Right atrium auricular region (tissue), 2 donors: Measurements from ENCODE around the gene COX11. TPM values are rescaled to one million over a fixed set of nuclear protein-coding genes. Genes with fewer than 3 reads are reported as not detected.

Source experiments
- DNase-seq: peaks from one replicate; pipeline ENCODE4 v3.0.0-alpha.2; 2019; ENCODE audit warnings: low spot score
- H3K27ac ChIP-seq, 2 donors: fragments of 200-600 bp; sonication (generic); 1 replicate in 1 of 2; 2 replicates in 1 of 2; pipeline ENCODE4 v1.5.1; 2016 to 2019
- H3K27me3 ChIP-seq, 2 donors: fragments of 200-600 bp; sonication (generic); one replicate each; pipeline versions ENCODE4 v1.5.1 to v1.6.0; 2017 to 2019
- H3K36me3 ChIP-seq: fragments of 200-600 bp; sonication (generic); one replicate; pipeline ENCODE4 v1.5.1; 2016
- H3K4me1 ChIP-seq, 2 donors: fragments of 200-600 bp; sonication (generic); one replicate each; pipeline versions ENCODE4 v1.5.1 to v1.6.0; 2017 to 2019
- H3K4me3 ChIP-seq, 2 donors: fragments of 200-600 bp; sonication (generic); 1 replicate in 1 of 2; 2 replicates in 1 of 2; pipeline ENCODE4 v1.5.1; 2017 to 2019; ENCODE audit warnings: mild to moderate bottlenecking in 1 of 2, moderate library complexity in 1 of 2
- H3K9me3 ChIP-seq, 2 donors: fragments of 200-600 bp; sonication (generic); one replicate each; pipeline ENCODE4 v1.5.1; 2019
- total RNA-seq, 2 donors: library from RNA; depleted of rRNA; stranded (reverse); fragments of >200 nt; gene quantifications; one replicate each; pipeline ENCODE4 v1.1.0, GENCODE V29; 2016
- TF ChIP-seq, protein P1 (sequence below), 2 donors: fragments of 200-600 bp; sonication (generic); IDR thresholded peaks; one replicate each; pipeline ENCODE4 v1.5.1; 2019; ENCODE audit warnings: antibody characterized with exemption in 2 of 2

The COX11 gene
- total RNA-seq, 2 donors from 2014 or later, result 57.1 to 75.3 TPM

DNA sequence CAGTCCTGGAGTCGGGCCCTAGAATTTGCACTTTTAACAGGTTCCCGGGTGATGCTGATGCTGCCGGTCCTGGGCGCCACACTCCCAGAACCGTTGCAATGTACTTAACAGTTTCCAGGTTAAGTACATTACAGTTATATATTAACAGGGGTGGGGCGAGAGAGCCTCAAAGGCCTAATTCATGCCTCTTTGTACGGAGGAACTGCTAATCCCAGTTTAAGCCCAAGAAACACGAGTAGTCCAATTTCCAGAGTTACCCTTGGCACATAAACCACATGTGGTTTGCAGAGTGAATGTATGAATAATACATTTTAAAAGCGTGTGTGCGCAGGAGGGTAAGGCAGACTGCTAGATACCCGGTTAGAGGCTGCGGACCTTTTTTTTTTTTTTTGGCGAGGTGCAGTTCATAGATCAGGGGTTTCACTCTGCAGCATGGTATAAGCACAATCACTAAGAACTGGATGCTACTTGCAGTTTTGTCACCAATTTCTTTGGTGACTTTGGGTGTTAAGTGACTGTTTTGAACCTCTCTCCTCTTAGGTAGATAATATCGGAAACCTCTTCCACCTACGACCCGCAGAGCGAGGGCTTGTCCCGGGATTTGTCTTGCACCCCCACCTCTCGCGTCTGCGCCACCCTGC lies 713 bp downstream of the COX11 start:
- peak overlapping the region; percentile 90 to 94 for H3K27ac ChIP-seq
- H3K9me3 ChIP-seq, result no peaks in the 10 kb centered on the region
- DNase-seq, result no peak
- TF ChIP-seq, protein P1, sequence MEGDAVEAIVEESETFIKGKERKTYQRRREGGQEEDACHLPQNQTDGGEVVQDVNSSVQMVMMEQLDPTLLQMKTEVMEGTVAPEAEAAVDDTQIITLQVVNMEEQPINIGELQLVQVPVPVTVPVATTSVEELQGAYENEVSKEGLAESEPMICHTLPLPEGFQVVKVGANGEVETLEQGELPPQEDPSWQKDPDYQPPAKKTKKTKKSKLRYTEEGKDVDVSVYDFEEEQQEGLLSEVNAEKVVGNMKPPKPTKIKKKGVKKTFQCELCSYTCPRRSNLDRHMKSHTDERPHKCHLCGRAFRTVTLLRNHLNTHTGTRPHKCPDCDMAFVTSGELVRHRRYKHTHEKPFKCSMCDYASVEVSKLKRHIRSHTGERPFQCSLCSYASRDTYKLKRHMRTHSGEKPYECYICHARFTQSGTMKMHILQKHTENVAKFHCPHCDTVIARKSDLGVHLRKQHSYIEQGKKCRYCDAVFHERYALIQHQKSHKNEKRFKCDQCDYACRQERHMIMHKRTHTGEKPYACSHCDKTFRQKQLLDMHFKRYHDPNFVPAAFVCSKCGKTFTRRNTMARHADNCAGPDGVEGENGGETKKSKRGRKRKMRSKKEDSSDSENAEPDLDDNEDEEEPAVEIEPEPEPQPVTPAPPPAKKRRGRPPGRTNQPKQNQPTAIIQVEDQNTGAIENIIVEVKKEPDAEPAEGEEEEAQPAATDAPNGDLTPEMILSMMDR (IDR thresholded peaks at IDR 0.05), result no peak
- no peaks in the 10 kb centered on the region for H3K27me3 ChIP-seq
- peaks cover 24% of the 10 kb centered on the region for H3K36me3 ChIP-seq
- peak overlapping the region; percentile 83 to 94 for H3K4me3 ChIP-seq
- peaks cover 0 to 25% of the 10 kb centered on the region in 2 donors for H3K4me1 ChIP-seq

DNA sequence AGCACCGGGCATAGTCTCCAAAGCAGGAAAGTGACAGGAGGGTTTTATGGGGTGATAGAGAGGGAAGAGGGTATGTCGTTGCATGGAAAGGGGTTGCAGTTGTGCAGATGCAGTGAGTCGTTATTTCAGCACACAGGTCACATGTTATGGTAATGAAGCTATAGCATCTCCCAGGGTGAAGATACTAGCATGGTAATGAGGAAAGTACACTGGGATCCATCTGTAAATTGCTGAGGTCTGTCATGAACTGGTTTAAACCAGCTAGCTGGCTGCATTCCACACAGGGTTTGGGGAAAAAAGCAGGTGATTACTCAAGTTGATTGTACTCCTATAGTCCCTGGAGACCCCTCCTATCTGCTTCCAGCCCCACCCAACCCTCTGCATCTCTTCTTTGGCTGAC lies 11.7 kb downstream of the COX11 start:
- H3K9me3 ChIP-seq, result no peaks in the 10 kb centered on the region
- H3K4me3 ChIP-seq, result no peak overlapping the region
- H3K27ac ChIP-seq, result no peak overlapping the region
- DNase-seq, result no peak
- TF ChIP-seq, protein P1 (IDR thresholded peaks at IDR 0.05), result no peak
- no peaks in the 10 kb centered on the region for H3K4me1 ChIP-seq
- H3K27me3 ChIP-seq, result no peaks in the 10 kb centered on the region
- peaks cover 31% of the 10 kb centered on the region for H3K36me3 ChIP-seq

GRCh38 chr17:54951286-54951685 lies 17.2 kb downstream of the COX11 start:
- Histone ChIP-seq H3K4me3 (no peak overlapping the region), H3K27ac (no peak overlapping the region), H3K4me1 (no peaks in the 10 kb centered on the region), H3K36me3 (no peaks in the 10 kb centered on the region), H3K9me3 (no peaks in the 10 kb centered on the region), H3K27me3 (no peaks in the 10 kb centered on the region)
- DNase-seq, result no peak
- TF ChIP-seq, protein P1 (IDR thresholded peaks at IDR 0.05), result no peak

GRCh38 chr17:54950116-54950515 lies 18.3 kb downstream of the COX11 start:
- no peak for DNase-seq
- Histone ChIP-seq H3K27ac (no peak overlapping the region), H3K36me3 (no peaks in the 10 kb centered on the region), H3K4me3 (no peak overlapping the region), H3K27me3 (no peaks in the 10 kb centered on the region), H3K4me1 (no peaks in the 10 kb centered on the region), H3K9me3 (no peaks in the 10 kb centered on the region)
- TF ChIP-seq, protein P1 (IDR thresholded peaks at IDR 0.05), result no peak

DNA sequence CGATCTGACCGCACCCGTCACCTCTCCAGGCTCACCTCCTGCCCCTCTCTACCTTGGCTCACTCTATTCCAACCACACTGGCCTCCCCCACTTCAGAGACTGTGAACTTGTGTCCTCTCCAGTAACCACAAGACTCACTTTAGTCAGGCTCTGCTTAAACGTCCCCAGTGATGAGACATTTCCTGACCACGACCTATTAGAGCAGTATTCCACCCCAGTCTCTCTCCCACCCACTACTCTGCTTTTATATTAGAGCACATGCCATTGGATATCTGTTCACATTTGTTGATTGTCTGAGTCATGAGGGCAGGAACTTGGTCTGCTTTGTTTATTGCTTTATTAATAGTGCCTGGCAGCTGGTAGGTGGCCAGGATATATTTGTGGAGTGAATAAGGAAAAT lies 20.1 kb downstream of the COX11 start:
- no peaks in the 10 kb centered on the region for H3K27me3 ChIP-seq
- DNase-seq, result no peak
- TF ChIP-seq, protein P1 (IDR thresholded peaks at IDR 0.05), result no peak
- H3K4me3 ChIP-seq, result no peak overlapping the region
- H3K27ac ChIP-seq, result no peak overlapping the region
- no peaks in the 10 kb centered on the region for H3K36me3 ChIP-seq
- H3K4me1 ChIP-seq, result no peaks in the 10 kb centered on the region
- H3K9me3 ChIP-seq, result no peaks in the 10 kb centered on the region

DNA sequence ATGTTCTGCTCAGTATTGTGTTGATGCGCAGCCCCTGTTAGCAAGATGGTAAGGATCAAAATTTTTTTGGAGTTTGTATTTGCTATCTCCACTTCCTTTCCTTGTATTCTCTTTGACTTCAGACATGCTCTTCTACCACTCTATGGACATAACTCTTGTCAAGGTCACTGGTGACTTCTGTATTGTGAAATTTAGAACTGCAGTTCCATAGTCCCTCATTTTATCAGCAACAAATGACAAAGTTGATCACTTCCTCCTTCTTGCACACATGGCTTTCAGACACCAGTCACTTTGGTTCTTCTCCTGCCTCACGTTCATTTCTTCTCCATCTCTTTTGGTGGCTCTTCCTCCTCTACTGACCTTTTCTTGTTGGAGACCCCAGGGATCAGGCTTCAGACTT lies 21.1 kb downstream of the COX11 start:
- TF ChIP-seq, protein P1 (IDR thresholded peaks at IDR 0.05), result no peak
- DNase-seq, result no peak
- no peak overlapping the region for H3K27ac ChIP-seq
- no peaks in the 10 kb centered on the region for H3K36me3 ChIP-seq
- H3K4me3 ChIP-seq, result no peak overlapping the region
- no peaks in the 10 kb centered on the region for H3K27me3 ChIP-seq
- no peaks in the 10 kb centered on the region for H3K4me1 ChIP-seq
- no peaks in the 10 kb centered on the region for H3K9me3 ChIP-seq
